Esophagus squamous epithelium (tissue), 4 donors: ENCODE data around the gene TC2N.

ENCODE experiments used
- CTCF ChIP-seq, 6 experiments: fragments of 450-650 bp in 4 of 6; fragments of 200-600 bp in 2 of 6; sonication (generic) in 2 of 6; IDR thresholded peaks; one replicate each; pipeline ENCODE4 v1.5.1; 2016 to 2019; ENCODE audit warnings: antibody characterized with exemption in 6 of 6, mild to moderate bottlenecking in 4 of 6, moderate library complexity in 4 of 6
- POLR2A ChIP-seq, 4 donors: fragments of 450-650 bp; IDR thresholded peaks; one replicate each; pipeline ENCODE4 v1.6.1; 2017; ENCODE audit warnings: antibody characterized with exemption in 4 of 4, mild to moderate bottlenecking in 4 of 4, moderate library complexity in 3 of 4

DNA sequence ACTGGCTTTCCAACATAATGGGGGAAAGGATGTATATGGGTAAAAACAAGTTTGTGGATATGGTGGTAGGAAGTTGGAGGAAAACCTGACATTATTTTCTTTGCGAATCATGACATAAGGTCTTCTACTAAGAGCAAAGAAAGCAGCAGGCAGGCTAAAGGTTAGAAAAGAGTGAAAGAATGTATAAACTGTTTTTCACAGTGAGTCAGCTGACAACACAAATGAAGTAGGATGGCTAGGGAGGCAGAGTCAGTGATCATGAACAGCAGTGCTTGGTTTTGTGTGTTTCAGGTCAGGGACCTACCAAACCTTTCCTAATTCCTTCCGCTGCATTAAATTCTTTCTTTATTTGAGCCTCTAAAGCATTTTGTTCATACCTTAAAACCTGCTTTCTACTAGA, 89.1 kb downstream of the TC2N start:
- TF ChIP-seq CTCF (IDR thresholded peaks at IDR 0.05) (no peak), POLR2A (IDR thresholded peaks at IDR 0.05) (no peak)
